ENCODE data around the gene CCDC61.

Gene CCDC61

DNA sequence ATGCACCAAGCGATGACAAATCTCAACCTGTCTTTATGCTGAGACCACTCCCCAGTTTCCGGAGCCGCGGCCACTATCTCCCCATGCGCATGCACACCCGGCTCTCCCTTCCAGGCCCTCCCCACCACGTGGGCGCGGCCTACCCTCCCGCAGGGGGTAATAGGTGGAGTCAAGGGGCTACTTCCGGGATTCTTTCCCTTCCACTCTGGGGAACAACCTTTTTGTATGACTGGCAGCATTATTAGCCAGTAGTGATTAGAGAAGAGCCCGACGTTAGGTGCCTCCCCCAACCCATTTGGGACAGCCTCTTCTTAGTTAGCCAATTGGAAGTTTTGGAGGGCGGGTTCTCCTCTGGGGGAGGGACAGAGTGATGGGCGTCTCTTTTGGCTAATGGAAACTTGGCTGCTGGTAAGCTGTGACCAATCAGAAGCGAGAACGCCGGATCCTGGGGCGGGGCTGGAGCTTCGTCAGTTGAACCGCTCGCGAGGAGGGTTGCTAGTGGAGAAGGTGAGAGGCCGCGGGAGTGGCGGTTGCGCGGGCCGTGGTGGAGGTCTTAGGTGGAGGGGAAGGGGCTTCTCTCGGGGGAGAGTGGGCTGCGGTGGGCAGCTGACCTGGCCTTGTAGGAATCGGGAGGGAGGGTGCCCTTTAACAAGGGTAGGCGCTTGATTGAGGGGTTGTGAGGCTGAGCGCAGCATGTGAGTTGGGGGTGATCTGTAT is at the start of gene CCDC61:
TSS of gene CCDC61 (plus strand) at position 470 of the 717 bp plus-strand sequence. CDS start 7,552 bp downstream, outside the sequence.
- peak; percentile 99 for DNase-seq
- no peaks in the 10 kb centered on the region for H3K36me3 ChIP-seq (replicated peaks; ENCODE audit: insufficient read depth, low read length)
- TF ChIP-seq CTCF (IDR thresholded peaks at IDR 0.05; ENCODE audit: low read length) (no peak), EZH2phosphoT487 (IDR thresholded peaks at IDR 0.05; ENCODE audit: low read length) (no peak), EZH2 (optimal IDR thresholded peaks at IDR 0.05; ENCODE audit: low read depth, low read length) (no peak)

GRCh38 chr19:45947926-45948325 is 47.3 kb upstream of the CCDC61 start:
- no peak overlapping the region for H2AFZ ChIP-seq (ENCODE audit: low read length)
- peaks cover 2% of the 10 kb centered on the region for H3K4me1 ChIP-seq (ENCODE audit: low read length)
- no peaks in the 10 kb centered on the region for H3K9me3 ChIP-seq (replicated peaks; ENCODE audit: insufficient read depth, low read length)
- no peaks in the 10 kb centered on the region for H3K79me2 ChIP-seq (ENCODE audit: low read length)
- no peak overlapping the region for H3K27ac ChIP-seq (ENCODE audit: low read length)
- H3K4me3 ChIP-seq (ENCODE audit: low read length): no peak overlapping the region
- H3K9ac ChIP-seq (ENCODE audit: low read length): no peak overlapping the region
- no peaks in the 10 kb centered on the region for H4K20me1 ChIP-seq (ENCODE audit: insufficient read depth, low read length)
- TF ChIP-seq EZH2 (optimal IDR thresholded peaks at IDR 0.05; ENCODE audit: low read depth, low read length) (no peak), CTCF (IDR thresholded peaks at IDR 0.05; ENCODE audit: low read length) (no peak), EZH2phosphoT487 (IDR thresholded peaks at IDR 0.05; ENCODE audit: low read length) (no peak)
- H3K4me2 ChIP-seq (ENCODE audit: low read depth, low read length): no peak overlapping the region
- H3F3A ChIP-seq (ENCODE audit: insufficient read depth, low read length): no peaks in the 10 kb centered on the region
- no peaks in the 10 kb centered on the region for H3K36me3 ChIP-seq (replicated peaks; ENCODE audit: insufficient read depth, low read length)
- DNase-seq: no peak
- peaks cover 81% of the 10 kb centered on the region for H3K27me3 ChIP-seq (replicated peaks; ENCODE audit: insufficient read depth, low read length)
- no peaks in the 10 kb centered on the region for H3K9me2 ChIP-seq (replicated peaks; ENCODE audit: insufficient read depth, low read length)

More for the DNA sequence above, at the start of gene CCDC61:
- peak within 1 kb of the TSS; percentile 94 for H3K4me3 ChIP-seq (ENCODE audit: low read length)
- H3K27me3 ChIP-seq (replicated peaks; ENCODE audit: insufficient read depth, low read length): peaks cover 12% of the 10 kb centered on the region
- H3K4me1 ChIP-seq (ENCODE audit: low read length): no peaks in the 10 kb centered on the region
- H3K4me2 ChIP-seq (ENCODE audit: low read depth, low read length): peak within 1 kb of the TSS; percentile 95
- H3K9me2 ChIP-seq (replicated peaks; ENCODE audit: insufficient read depth, low read length): no peaks in the 10 kb centered on the region
- peaks cover 21% of the 10 kb centered on the region for H3K79me2 ChIP-seq (ENCODE audit: low read length)
- peak within 1 kb of the TSS; percentile 91 for H2AFZ ChIP-seq (ENCODE audit: low read length)
- H4K20me1 ChIP-seq (ENCODE audit: insufficient read depth, low read length): no peaks in the 10 kb centered on the region
- no peaks in the 10 kb centered on the region for H3F3A ChIP-seq (ENCODE audit: insufficient read depth, low read length)
- H3K9ac ChIP-seq (ENCODE audit: low read length): peak within 1 kb of the TSS; percentile 83
- no peaks in the 10 kb centered on the region for H3K9me3 ChIP-seq (replicated peaks; ENCODE audit: insufficient read depth, low read length)
- no peak within 1 kb of the TSS for H3K27ac ChIP-seq (ENCODE audit: low read length)

DNA sequence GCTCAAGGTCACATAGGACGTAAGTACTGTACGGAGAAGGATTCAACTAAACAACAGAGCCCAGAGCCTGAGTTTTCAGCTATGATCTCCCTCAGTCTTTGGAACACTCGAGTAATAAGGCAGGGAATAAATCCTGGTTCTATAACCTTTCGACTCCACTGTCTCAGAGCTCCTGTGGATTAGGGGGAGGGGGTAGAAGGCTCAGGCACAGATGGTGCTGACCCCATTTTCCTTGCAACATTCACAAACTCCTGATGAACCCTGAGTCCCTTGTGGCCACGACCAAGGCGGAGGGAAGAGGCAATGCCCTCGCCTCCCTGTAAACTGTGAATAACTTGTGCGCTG is 43.0 kb upstream of the CCDC61 start:
- Histone ChIP-seq H3K4me1 (ENCODE audit: low read length) (peaks cover 7% of the 10 kb centered on the region), H3K9me3 (replicated peaks; ENCODE audit: insufficient read depth, low read length) (no peaks in the 10 kb centered on the region), H4K20me1 (ENCODE audit: insufficient read depth, low read length) (no peaks in the 10 kb centered on the region), H3K36me3 (replicated peaks; ENCODE audit: insufficient read depth, low read length) (no peaks in the 10 kb centered on the region), H3K9ac (ENCODE audit: low read length) (no peak overlapping the region), H2AFZ (ENCODE audit: low read length) (no peak overlapping the region), H3F3A (ENCODE audit: insufficient read depth, low read length) (no peaks in the 10 kb centered on the region), H3K4me3 (ENCODE audit: low read length) (no peak overlapping the region), H3K27ac (ENCODE audit: low read length) (no peak overlapping the region), H3K4me2 (ENCODE audit: low read depth, low read length) (no peak overlapping the region; the same call in 1 of the 2 replicates), H3K27me3 (replicated peaks; ENCODE audit: insufficient read depth, low read length) (peaks cover 68% of the 10 kb centered on the region), H3K79me2 (ENCODE audit: low read length) (no peaks in the 10 kb centered on the region), H3K9me2 (replicated peaks; ENCODE audit: insufficient read depth, low read length) (no peaks in the 10 kb centered on the region)
- TF ChIP-seq EZH2 (optimal IDR thresholded peaks at IDR 0.05; ENCODE audit: low read depth, low read length): no peak
- no peak for TF ChIP-seq EZH2phosphoT487 (IDR thresholded peaks at IDR 0.05; ENCODE audit: low read length)
- TF ChIP-seq CTCF (IDR thresholded peaks at IDR 0.05; ENCODE audit: low read length): no peak
- DNase-seq: no peak

Measured in MM.1S (cell line).